Transverse colon (tissue), 3 donors: Measurements from ENCODE around the gene ANKRD24.

Experiments used
- POLR2A ChIP-seq: fragments of 450-650 bp; IDR thresholded peaks from one replicate; pipeline ENCODE4 v1.6.1; 2016; ENCODE audit warnings: antibody characterized with exemption, mild to moderate bottlenecking, moderate library complexity
- POLR2AphosphoS5 ChIP-seq, 3 donors: sonication (generic); formaldehyde crosslinking; IDR thresholded peaks; one replicate each; pipeline ENCODE4 v1.6.1; 2016; ENCODE audit warnings: antibody characterized with exemption in 3 of 3

- TF ChIP-seq POLR2A (no peak), POLR2AphosphoS5 (IDR thresholded peaks at IDR 0.05) (no peak)
Measured at GRCh38 chr19:4184718-4185352, 2.3 kb downstream of the ANKRD24 start.
